Stimulated activated naive CD8-positive, alpha-beta T cell treated with anti-CD3 and anti-CD28 coated beads, Interleukin-15, Interleukin-2, amounts not matched to agents 100 U/mL and 50 U/mL, for 24 hours (primary cell): ENCODE measurements around the gene COL4A1.
A peak's percentile ranks its signal among the peaks of the same experiment; 100 is the strongest.

Experiments used
- ATAC-seq: fragments of 150-1000 bp; cut with Tn5 transposase; one replicate; pipeline ENCODE4 v1.10.0; 2021
- DNase-seq: peaks from one replicate; pipeline ENCODE4 v3.0.0; 2021

COL4A1 gene

GRCh38 chr13:110306960-110307766 is at the start of gene COL4A1, which contains the start of gene COL4A2:
Gene COL4A1, minus strand, starts transcription at chr13:110307157. Its CDS starts 130 bp downstream, at chr13:110307027.
Gene COL4A2, plus strand, starts transcription at chr13:110307284. Its CDS starts 620 bp downstream, at chr13:110307904.
- ATAC-seq (no peak), DNase-seq (no peak)

- no peak for DNase-seq
- ATAC-seq: no peak
Measured at GRCh38 chr13:110356362-110356761, 49.4 kb upstream of the COL4A1 start.

- ATAC-seq (no peak), DNase-seq (no peak)
Measured at GRCh38 chr13:110354715-110355473, 47.9 kb upstream of the COL4A1 start.

GRCh38 chr13:110354123-110354627 is 47.2 kb upstream of the COL4A1 start:
- DNase-seq (no peak), ATAC-seq (no peak)

- ATAC-seq: no peak
- no peak for DNase-seq
Measured at GRCh38 chr13:110353339-110353977, 46.5 kb upstream of the COL4A1 start.

- DNase-seq: peak; percentile 19
- ATAC-seq: no peak
Measured at GRCh38 chr13:110352735-110353134, 45.8 kb upstream of the COL4A1 start.

- ATAC-seq (no peak), DNase-seq (no peak)
Measured at GRCh38 chr13:110351636-110352420, 44.9 kb upstream of the COL4A1 start.

GRCh38 chr13:110350509-110350908 is 43.6 kb upstream of the COL4A1 start:
- no peak for DNase-seq
- ATAC-seq: peak; percentile 37

GRCh38 chr13:110350049-110350448 is 43.1 kb upstream of the COL4A1 start:
- DNase-seq (no peak), ATAC-seq (no peak)

- no peak for DNase-seq
Measured at GRCh38 chr13:110349239-110349638, 42.3 kb upstream of the COL4A1 start.

GRCh38 chr13:110348309-110349105 is 41.5 kb upstream of the COL4A1 start:
- ATAC-seq: no peak

More at GRCh38 chr13:110349239-110349638, 42.3 kb upstream of the COL4A1 start:
- no peak for ATAC-seq

GRCh38 chr13:110347535-110348308 is 40.8 kb upstream of the COL4A1 start:
- no peak for DNase-seq

More at GRCh38 chr13:110348309-110349105, 41.5 kb upstream of the COL4A1 start:
- no peak for DNase-seq

GRCh38 chr13:110347088-110347487 is 40.1 kb upstream of the COL4A1 start:
- ATAC-seq: no peak
- no peak for DNase-seq

More at GRCh38 chr13:110347535-110348308, 40.8 kb upstream of the COL4A1 start:
- no peak for ATAC-seq

GRCh38 chr13:110346661-110347067 is 39.7 kb upstream of the COL4A1 start:
- DNase-seq (no peak), ATAC-seq (no peak)

GRCh38 chr13:110345701-110346100 is 38.7 kb upstream of the COL4A1 start:
- ATAC-seq: no peak
- DNase-seq: no peak

GRCh38 chr13:110345266-110345665 is 38.3 kb upstream of the COL4A1 start:
- no peak for ATAC-seq
- DNase-seq: no peak

GRCh38 chr13:110344320-110344719 is 37.4 kb upstream of the COL4A1 start:
- no peak for DNase-seq
- no peak for ATAC-seq

- ATAC-seq (no peak), DNase-seq (no peak)
Measured at GRCh38 chr13:110343241-110343865, 36.4 kb upstream of the COL4A1 start.

GRCh38 chr13:110342474-110342873 is 35.5 kb upstream of the COL4A1 start:
- DNase-seq (no peak), ATAC-seq (no peak)
